HCT116 (cell line): ENCODE results near the gene ASIP. TPM values are rescaled to one million over a fixed set of nuclear protein-coding genes. Genes with fewer than 3 reads are reported as not detected.

Source experiments
- ATAC-seq: fragments of 200-7000 bp; cut with Tn5 transposase; 2 replicates; pipeline ENCODE4 v1.9.1; 2020; ENCODE audit warnings: mild to moderate bottlenecking, moderate library complexity
- BruUV-seq: library from RNA; stranded (reverse); fragments of 400-500 nt; replicated peaks from 2 replicates; lab custom pipeline; 2021; lab: Mats Ljungman, UMichigan
- CTCF ChIA-PET: fragments of 300-600 bp; sonication (Branson Sonifier 250); formaldehyde crosslinking; loops from one replicate; lab custom pipeline; 2021; ENCODE audit warnings: antibody characterized with exemption; lab: Charles Lee
- POLR2A ChIA-PET: fragments of 300-600, 350-600 bp; sonication (Branson Sonifier 250); formaldehyde crosslinking; loops from one replicate; lab custom pipeline; 2021; ENCODE audit warnings: antibody characterized with exemption; lab: Charles Lee
- RAD21 ChIA-PET, 2 experiments: fragments of 300-600 bp; sonication (Branson Sonifier 250); formaldehyde crosslinking; loops; one replicate each; lab custom pipeline; 2023; ENCODE audit warnings: low total read pairs in 2 of 2; ENCODE audit not compliant: uncharacterized antibody in 2 of 2, unreplicated experiment in 2 of 2, low non-redundant PET in 1 of 2; lab: Charles Lee
- DNase-seq: peaks from one replicate; pipeline ENCODE4 v3.0.0-alpha.2; 2010; ENCODE audit warnings: low read depth, low spot score
- H2AFZ ChIP-seq: fragments of 200-600 bp; shearing (Covaris generic), sonication (generic); 2 replicates; pipeline ENCODE4 v1.6.1; 2017; ENCODE audit warnings: low read depth, mixed run types, mixed read lengths, antibody characterized with exemption, low read length; ENCODE audit not compliant: poor library complexity, severe bottlenecking
- H3K27ac ChIP-seq: 2 replicates; pipeline ENCODE4 v1.5.1; 2012; ENCODE audit warnings: low read depth, low read length
- H3K27me3 ChIP-seq: fragments of 200-600 bp; sonication (generic); 2 replicates; pipeline ENCODE4 v1.6.1; 2016; ENCODE audit warnings: mixed run types, low read length, mixed read lengths; ENCODE audit not compliant: insufficient read depth
- H3K36me3 ChIP-seq, 2 experiments: fragments of 200-500 bp in 1 of 2; fragments of 200-600 bp in 1 of 2; sonication (Bioruptor generic) in 1 of 2; sonication (generic) in 1 of 2; 2 replicates each; pipeline versions ENCODE4 v1.5.1 to v1.6.1; 2014 to 2016; ENCODE audit warnings: low read length in 2 of 2, inconsistent platforms in 1 of 2, mixed read lengths in 1 of 2, mixed run types in 1 of 2; ENCODE audit not compliant: insufficient read depth in 2 of 2, control insufficient read depth in 1 of 2
- H3K4me1 ChIP-seq, 2 experiments: fragments of 200-600 bp in 1 of 2; sonication (generic) in 1 of 2; 2 replicates each; pipeline versions ENCODE4 v1.5.1 to v1.6.1; 2012 to 2017; ENCODE audit warnings: low read length in 2 of 2, inconsistent platforms in 1 of 2, mild to moderate bottlenecking in 1 of 2, mixed read lengths in 1 of 2, mixed run types in 1 of 2, moderate library complexity in 1 of 2; ENCODE audit not compliant: insufficient read depth in 2 of 2, control insufficient read depth in 1 of 2
- H3K4me2 ChIP-seq: fragments of 200-600 bp; sonication (generic); 2 replicates; pipeline ENCODE4 v1.6.1; 2017; ENCODE audit warnings: mixed run types, low read length, mixed read lengths
- H3K4me3 ChIP-seq, 2 experiments: fragments of 200-600 bp in 1 of 2; sonication (generic) in 1 of 2; replicated peaks in 1 of 2; 2 replicates each; pipeline ENCODE4 v1.5.1; 2011 to 2016; ENCODE audit warnings: low read length in 2 of 2, control low read depth in 1 of 2, low read depth in 1 of 2, mild to moderate bottlenecking in 1 of 2, mixed read lengths in 1 of 2, mixed run types in 1 of 2
- H3K79me2 ChIP-seq: fragments of 200-600 bp; sonication (generic); 2 replicates; pipeline ENCODE4 v1.6.1; 2017; ENCODE audit warnings: mild to moderate bottlenecking, mixed run types, low read length, moderate library complexity, mixed read lengths; ENCODE audit not compliant: insufficient read depth
- H3K9ac ChIP-seq: fragments of 200-600 bp; sonication (generic); 2 replicates; pipeline ENCODE4 v1.6.1; 2016; ENCODE audit warnings: low read length, mixed read lengths
- H3K9me2 ChIP-seq: fragments of 200-600 bp; sonication (generic), shearing (Covaris generic); 2 replicates; pipeline ENCODE4 v1.6.1; 2017; ENCODE audit warnings: mixed run types, mild to moderate bottlenecking, moderate library complexity; ENCODE audit not compliant: insufficient read depth
- H3K9me3 ChIP-seq, 2 experiments: fragments of 200-500 bp in 1 of 2; fragments of 200-600 bp in 1 of 2; sonication (Bioruptor generic) in 1 of 2; sonication (generic) in 1 of 2; 2 replicates each; pipeline ENCODE4 v1.6.1; 2014 to 2017; ENCODE audit warnings: low read length in 2 of 2, mixed read lengths in 2 of 2, inconsistent platforms in 1 of 2, low read depth in 1 of 2, mild to moderate bottlenecking in 1 of 2, mixed run types in 1 of 2, moderate library complexity in 1 of 2; ENCODE audit not compliant: control insufficient read depth in 1 of 2, insufficient read depth in 1 of 2
- H4K20me1 ChIP-seq: fragments of 200-600 bp; sonication (generic), shearing (Covaris generic); 2 replicates; pipeline ENCODE4 v1.6.1; 2017; ENCODE audit warnings: mixed run types, mild to moderate bottlenecking, moderate library complexity; ENCODE audit not compliant: insufficient read depth
- CEBPB ChIP-seq: IDR thresholded peaks from 2 replicates; pipeline ENCODE4 v1.6.1; 2012; ENCODE audit warnings: low read depth
- EGR1 ChIP-seq: IDR thresholded peaks from 2 replicates; pipeline ENCODE4 v1.6.1; 2012; ENCODE audit warnings: low read depth
- MAX ChIP-seq: IDR thresholded peaks from 2 replicates; pipeline ENCODE4 v1.6.1; 2012
- POLR2AphosphoS5 ChIP-seq: IDR thresholded peaks from 2 replicates; pipeline ENCODE4 v1.6.1; 2011; ENCODE audit warnings: mild to moderate bottlenecking, low read depth, low read length, moderate library complexity
- RAD21 ChIP-seq: IDR thresholded peaks from 2 replicates; pipeline ENCODE4 v1.6.1; 2012; ENCODE audit warnings: low read depth, mild to moderate bottlenecking
- REST ChIP-seq: IDR thresholded peaks from 2 replicates; pipeline ENCODE4 v1.6.1; 2012; ENCODE audit warnings: low read depth
- SIN3A ChIP-seq: IDR thresholded peaks from 2 replicates; pipeline ENCODE4 v1.6.1; 2012; ENCODE audit warnings: low read depth
- SP1 ChIP-seq: IDR thresholded peaks from 2 replicates; pipeline ENCODE4 v1.6.1; 2012; ENCODE audit warnings: low read depth
- TCF7L2 ChIP-seq: IDR thresholded peaks from 2 replicates; pipeline ENCODE4 v1.7.0; 2011; ENCODE audit warnings: borderline replicate concordance, inconsistent platforms; ENCODE audit not compliant: insufficient read depth, insufficient read length; ENCODE audit errors: extremely low read depth
- YY1 ChIP-seq: IDR thresholded peaks from 2 replicates; pipeline ENCODE4 v1.6.1; 2011; ENCODE audit warnings: low read length, low read depth, moderate library complexity, mild to moderate bottlenecking; ENCODE audit not compliant: insufficient replicate concordance; ENCODE audit errors: extremely low read depth
- ZFX ChIP-seq: fragments of 450-650 bp; IDR thresholded peaks from 2 replicates; pipeline ENCODE4 v1.6.1; 2017
- ZNF274 ChIP-seq: fragments of 200-500 bp; sonication (Bioruptor generic); IDR thresholded peaks from 2 replicates; pipeline ENCODE4 v1.6.1; 2014; ENCODE audit warnings: mild to moderate bottlenecking, low read depth, low read length, inconsistent platforms
- intact Hi-C: fragments of 100-400 bp; cut with micrococcal nuclease; formaldehyde crosslinking; loops from 2 replicates; pipeline ENCODE4 v1.10.0; 2022
- total RNA-seq: library from RNA; stranded (reverse); gene quantifications from one replicate; pipeline ENCODE4 v1.2.1, GENCODE V29; 2021; ENCODE audit not compliant: unreplicated experiment

Gene ASIP
- total RNA-seq, 1 experiment from 2014 or later = not detected

- TF ChIP-seq REST (no peak), SIN3A (no peak), TCF7L2 (no peak), SP1 (no peak), MAX (no peak), POLR2AphosphoS5 (no peak), ZNF274 (no peak), YY1 (no peak), RAD21 (no peak)
Observed at GRCh38 chr20:34271956-34272355, 30.7 kb downstream of the ASIP start (continued).

- H3K9ac ChIP-seq = no peak overlapping the region
- TF ChIP-seq TCF7L2 (no peak), CEBPB (no peak), POLR2AphosphoS5 (no peak), ZFX (no peak), EGR1 (no peak)
- no peak overlapping the region for H2AFZ ChIP-seq
- no peak overlapping the region for H3K27ac ChIP-seq
- intact Hi-C loops = no loop called here
- H3K9me3 ChIP-seq = no peaks in the 10 kb centered on the region
- no peak overlapping the region for H3K4me2 ChIP-seq
- no peaks in the 10 kb centered on the region for H3K27me3 ChIP-seq
- no peaks in the 10 kb centered on the region for H3K79me2 ChIP-seq
- CTCF ChIA-PET = no interaction called here
- no peaks in the 10 kb centered on the region for H4K20me1 ChIP-seq
- no TSS peak for BruUV-seq
- DNase-seq = no peak
- H3K36me3 ChIP-seq = peaks cover 26 to 42% of the 10 kb centered on the region in 2 experiments; a peak in 3 of 4 replicates
- no peak overlapping the region for H3K4me3 ChIP-seq
- H3K9me2 ChIP-seq = no peaks in the 10 kb centered on the region
- POLR2A ChIA-PET = no interaction called here
- no peak for ATAC-seq
- RAD21 ChIA-PET = no interaction called here
- no peaks in the 10 kb centered on the region for H3K4me1 ChIP-seq
Observed at GRCh38 chr20:34274694-34275093, 33.5 kb downstream of the ASIP start.
